Stimulated activated naive CD8-positive, alpha-beta T cell treated with anti-CD3 and anti-CD28 coated beads, Interleukin-15, Interleukin-2, amounts not matched to agents 100 ng/mL and 50 ng/mL, for 24 hours (primary cell): ENCODE results near the gene CASTOR2.
"Not testable (repeated sequence)": the region's sequence is repeated elsewhere in the genome, so short reads cannot be mapped to it uniquely, and the experiment has no call there.

Source experiments
- H3K27ac Mint-ChIP-seq: one replicate; pipeline ENCODE4 v1.8.0; 2021; ENCODE audit warnings: mild to moderate bottlenecking, mixed read lengths
- H3K27me3 Mint-ChIP-seq: one replicate; pipeline ENCODE4 v1.8.0; 2021; ENCODE audit warnings: mixed read lengths
- H3K36me3 Mint-ChIP-seq: one replicate; pipeline ENCODE4 v1.8.0; 2021; ENCODE audit warnings: low read depth, mixed read lengths
- H3K4me1 Mint-ChIP-seq: one replicate; pipeline ENCODE4 v1.8.0; 2021; ENCODE audit warnings: low read depth, mixed read lengths
- H3K4me3 Mint-ChIP-seq: one replicate; pipeline ENCODE4 v1.8.0; 2021; ENCODE audit warnings: mild to moderate bottlenecking, mixed read lengths
- H3K9me3 Mint-ChIP-seq: one replicate; pipeline ENCODE4 v1.8.0; 2021; ENCODE audit warnings: mixed read lengths

The CASTOR2 gene

DNA sequence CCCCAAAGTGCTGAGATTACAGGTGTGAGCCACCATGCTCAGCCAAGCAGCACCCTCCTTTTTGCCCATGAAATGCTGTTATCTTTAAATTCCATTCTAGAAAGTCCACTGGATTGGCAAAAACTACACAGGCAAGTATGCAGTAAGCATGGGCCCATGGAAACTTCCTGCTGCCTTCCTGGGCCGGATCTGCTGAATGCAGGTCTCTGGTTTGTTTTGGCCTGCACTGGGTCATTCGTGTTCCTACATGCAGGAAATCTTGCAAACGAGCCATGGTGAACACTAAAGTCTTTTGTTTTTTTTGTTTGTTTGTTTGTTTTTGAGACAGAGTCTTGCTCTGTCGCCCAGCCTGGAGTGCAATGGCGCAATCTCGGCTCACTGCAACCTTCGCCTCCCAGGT is 7.9 kb downstream of the CASTOR2 start:
- H3K4me1 Mint-ChIP-seq, H3K27ac Mint-ChIP-seq, H3K9me3 Mint-ChIP-seq, H3K36me3 Mint-ChIP-seq, H3K27me3 Mint-ChIP-seq, H3K4me3 Mint-ChIP-seq: not testable (repeated sequence)

DNA sequence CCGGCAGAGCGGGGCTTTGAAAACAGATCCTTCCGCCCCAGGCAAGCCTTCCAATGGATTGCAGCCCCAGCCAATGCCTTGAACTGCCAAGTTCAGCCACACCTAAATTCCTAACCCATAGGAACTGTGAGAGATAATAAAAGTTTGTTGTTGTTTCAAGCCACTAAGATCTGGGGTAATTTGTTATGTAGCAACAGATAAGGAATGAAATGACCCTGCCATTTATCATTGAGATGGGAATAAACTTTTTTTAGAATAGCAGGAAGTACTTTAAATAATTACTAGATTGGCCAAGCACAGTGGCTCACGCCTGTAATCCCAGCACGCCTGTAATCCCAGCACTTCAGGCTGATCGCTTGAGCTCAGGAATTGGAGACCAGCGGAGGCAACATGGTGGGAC is 11.5 kb downstream of the CASTOR2 start:
- not testable (repeated sequence) for H3K36me3 Mint-ChIP-seq, H3K27ac Mint-ChIP-seq, H3K4me3 Mint-ChIP-seq, H3K27me3 Mint-ChIP-seq, H3K4me1 Mint-ChIP-seq, H3K9me3 Mint-ChIP-seq

DNA sequence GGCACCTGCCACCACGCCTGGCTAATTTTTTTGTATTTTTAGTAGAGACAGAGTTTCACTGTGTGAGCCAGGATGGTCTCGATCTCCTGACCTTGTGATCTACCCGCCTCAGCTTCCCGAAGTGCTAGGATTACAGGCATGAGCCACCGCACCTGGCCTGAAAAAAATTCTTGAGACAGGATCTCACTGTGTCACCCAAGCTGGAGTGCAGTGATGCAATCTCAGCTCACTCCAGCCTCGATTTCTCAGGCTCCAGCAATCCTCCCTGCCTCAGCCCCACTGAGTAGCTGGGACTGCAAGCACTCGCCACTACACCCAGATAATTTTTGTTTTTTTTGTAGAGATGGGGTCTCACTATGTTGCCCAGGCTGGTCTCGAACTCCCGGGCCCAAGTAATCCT is 13.0 kb downstream of the CASTOR2 start:
- not testable (repeated sequence) for H3K27ac Mint-ChIP-seq, H3K36me3 Mint-ChIP-seq, H3K27me3 Mint-ChIP-seq, H3K9me3 Mint-ChIP-seq, H3K4me3 Mint-ChIP-seq, H3K4me1 Mint-ChIP-seq

DNA sequence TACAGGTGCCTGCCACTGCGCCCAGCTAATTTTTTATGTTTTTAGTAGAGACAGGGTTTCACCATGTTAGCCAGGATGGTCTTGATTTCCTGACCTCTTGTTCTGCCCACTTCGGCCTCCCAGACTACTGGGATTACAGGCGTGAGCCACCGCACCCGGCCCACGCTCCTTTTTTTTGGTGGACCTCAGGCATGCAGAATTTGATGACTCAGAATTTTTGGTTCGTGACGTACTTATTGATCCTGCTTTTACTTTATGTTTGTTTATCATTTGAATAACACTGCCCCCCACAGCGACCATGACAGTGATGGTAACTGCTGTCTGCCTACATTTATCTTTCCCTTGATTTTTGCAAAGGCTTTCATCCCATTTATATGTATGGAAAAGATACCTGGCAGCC is 23.9 kb downstream of the CASTOR2 start:
- H3K27me3 Mint-ChIP-seq, H3K27ac Mint-ChIP-seq, H3K4me3 Mint-ChIP-seq, H3K4me1 Mint-ChIP-seq, H3K9me3 Mint-ChIP-seq, H3K36me3 Mint-ChIP-seq: not testable (repeated sequence)

DNA sequence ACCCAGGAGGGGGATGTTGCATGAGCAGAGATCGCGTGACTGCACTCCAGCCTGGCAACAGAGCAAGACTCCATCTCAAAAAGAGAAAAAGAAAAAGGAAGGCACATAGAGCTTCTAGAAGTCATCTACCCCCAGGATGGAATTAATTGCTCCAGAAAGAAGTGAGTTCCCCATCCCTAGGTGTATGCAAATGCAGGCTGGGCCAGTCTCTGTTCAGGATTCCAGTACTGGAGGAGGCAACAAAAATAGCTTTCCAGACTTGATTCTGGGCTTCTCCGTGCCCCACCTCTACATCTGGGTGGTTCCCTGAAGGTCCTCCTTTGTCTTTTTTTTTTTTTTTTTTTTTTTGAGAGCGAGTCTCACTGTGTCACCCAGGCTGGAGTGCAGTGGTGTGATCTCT is 28.6 kb downstream of the CASTOR2 start:
- Mint-ChIP-seq H3K36me3 (no peaks in the 10 kb centered on the region), H3K27ac (no peak overlapping the region), H3K27me3 (no peaks in the 10 kb centered on the region), H3K9me3 (no peaks in the 10 kb centered on the region), H3K4me1 (peaks cover 6% of the 10 kb centered on the region), H3K4me3 (no peak overlapping the region)

DNA sequence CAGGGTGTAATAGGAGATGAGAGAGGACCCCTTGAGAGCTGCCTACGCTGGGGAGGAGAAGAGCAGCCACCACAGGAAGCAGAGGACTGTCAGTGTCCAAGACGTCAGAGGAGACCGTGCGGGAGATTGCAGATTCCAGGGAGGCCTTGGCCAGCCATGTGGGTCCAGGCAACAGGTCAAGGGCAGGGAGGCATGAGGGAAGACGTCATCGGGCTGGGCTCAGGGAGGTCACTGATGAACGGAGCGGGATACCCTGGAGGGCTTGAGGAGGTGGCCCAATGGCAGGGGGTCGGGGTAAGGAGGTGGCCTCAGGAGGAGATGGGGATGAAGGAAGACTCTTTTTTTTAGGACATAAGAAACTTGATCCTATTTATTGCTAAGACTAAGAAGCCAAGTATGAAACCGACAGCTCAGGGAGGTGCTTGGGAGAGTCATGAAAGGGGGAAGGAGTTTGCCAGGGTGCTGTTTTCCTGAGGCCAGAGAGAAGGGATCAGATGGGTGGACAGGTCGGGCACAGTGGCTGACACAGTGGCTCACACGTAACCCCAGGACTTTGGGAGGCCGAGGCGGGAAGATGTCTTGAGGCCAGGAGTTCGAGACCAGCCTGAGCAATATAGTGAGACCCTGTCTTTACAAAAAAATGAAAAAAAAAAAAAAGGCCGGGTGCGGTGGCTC is 30.5 kb downstream of the CASTOR2 start:
- H3K9me3 Mint-ChIP-seq, H3K36me3 Mint-ChIP-seq, H3K27me3 Mint-ChIP-seq, H3K4me1 Mint-ChIP-seq, H3K4me3 Mint-ChIP-seq: not testable (repeated sequence)
- H3K27ac Mint-ChIP-seq = peak overlapping the region; percentile 66

DNA sequence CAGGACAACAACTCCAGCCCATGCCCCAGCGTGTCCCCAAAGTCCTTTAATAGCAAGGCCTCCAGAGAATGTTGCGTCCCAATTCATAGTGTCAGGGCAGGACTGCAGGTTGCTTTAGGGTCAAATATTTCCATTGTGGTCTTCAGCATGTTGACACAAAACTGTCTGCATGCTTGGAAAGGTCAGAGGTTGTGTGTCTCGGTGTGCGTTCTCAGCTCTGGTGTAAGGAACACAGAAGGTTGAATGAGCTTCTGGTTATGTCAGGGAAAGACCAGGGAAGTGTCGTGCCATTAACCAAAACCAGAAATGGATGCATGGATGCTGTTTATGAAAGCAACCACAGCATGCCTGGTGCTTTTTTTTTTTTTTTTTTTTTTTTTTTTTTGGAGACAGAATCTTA is 31.9 kb downstream of the CASTOR2 start:
- not testable (repeated sequence) for H3K4me1 Mint-ChIP-seq, H3K9me3 Mint-ChIP-seq, H3K36me3 Mint-ChIP-seq, H3K27ac Mint-ChIP-seq, H3K27me3 Mint-ChIP-seq, H3K4me3 Mint-ChIP-seq

DNA sequence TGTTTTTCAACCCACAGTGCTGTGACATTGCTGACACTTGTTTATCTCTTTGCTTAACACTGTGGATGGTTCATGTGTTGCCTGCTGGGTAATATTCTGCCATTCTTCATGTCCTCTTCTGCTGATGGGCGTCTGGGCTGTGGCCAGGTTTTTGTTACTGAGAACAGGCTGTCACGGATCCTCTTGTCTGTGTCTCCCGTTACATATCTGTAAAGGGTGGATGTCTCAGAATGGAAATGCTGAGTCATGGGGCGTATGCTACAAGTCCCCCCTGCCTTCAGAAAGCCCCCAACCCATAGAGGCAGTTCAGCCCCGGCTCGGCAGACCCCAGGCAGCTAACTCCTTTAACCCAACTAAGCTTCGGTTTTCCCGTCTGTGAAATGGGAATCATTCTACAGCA is 33.3 kb downstream of the CASTOR2 start:
- not testable (repeated sequence) for H3K4me1 Mint-ChIP-seq, H3K27me3 Mint-ChIP-seq, H3K36me3 Mint-ChIP-seq, H3K9me3 Mint-ChIP-seq, H3K27ac Mint-ChIP-seq, H3K4me3 Mint-ChIP-seq

DNA sequence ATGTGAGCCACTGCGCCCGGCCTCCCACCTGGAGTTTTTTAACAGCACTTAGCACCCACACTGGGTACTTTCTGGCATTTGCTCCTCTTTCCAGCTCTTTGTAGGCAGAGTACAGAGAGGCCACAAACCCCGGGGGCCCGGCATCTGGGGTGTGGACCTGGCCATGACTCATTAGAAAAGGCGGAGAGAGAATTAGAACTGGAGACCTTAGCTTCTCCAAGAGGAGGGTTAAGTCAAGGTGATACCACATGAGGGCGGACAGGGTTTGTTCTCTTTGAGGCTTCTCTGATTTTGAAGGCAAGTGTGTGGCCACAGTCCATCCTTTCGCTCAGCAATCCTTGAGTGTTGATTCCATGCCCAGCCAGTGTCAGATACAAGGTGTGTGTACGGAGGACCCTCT is 36.9 kb downstream of the CASTOR2 start:
- H3K4me1 Mint-ChIP-seq, H3K27ac Mint-ChIP-seq, H3K4me3 Mint-ChIP-seq, H3K36me3 Mint-ChIP-seq, H3K27me3 Mint-ChIP-seq, H3K9me3 Mint-ChIP-seq: not testable (repeated sequence)

DNA sequence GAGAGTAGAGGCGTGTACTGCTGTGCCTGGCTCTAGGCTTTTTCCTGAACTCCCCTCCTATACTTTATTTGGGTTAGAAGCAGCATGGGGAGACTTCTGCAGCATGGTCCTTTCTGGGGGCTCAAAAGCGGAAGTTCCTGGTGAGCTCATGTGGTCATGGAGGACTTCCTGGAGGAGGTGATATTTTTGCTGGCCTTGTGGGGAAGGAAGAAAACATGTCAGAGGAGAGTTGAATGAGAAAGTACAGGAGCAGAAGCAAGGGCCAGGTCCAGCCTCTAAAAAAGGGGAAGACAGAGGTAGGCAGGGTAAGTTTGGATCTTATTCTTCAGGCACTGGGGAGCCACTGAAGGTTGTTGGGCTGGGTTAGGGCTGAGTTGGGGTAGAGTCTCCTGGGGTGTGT is 45.5 kb downstream of the CASTOR2 start:
- H3K27me3 Mint-ChIP-seq = no peaks in the 10 kb centered on the region
- no peaks in the 10 kb centered on the region for H3K9me3 Mint-ChIP-seq
- H3K4me3 Mint-ChIP-seq = no peak overlapping the region
- no peak overlapping the region for H3K27ac Mint-ChIP-seq
- H3K36me3 Mint-ChIP-seq = no peaks in the 10 kb centered on the region
- no peaks in the 10 kb centered on the region for H3K4me1 Mint-ChIP-seq

DNA sequence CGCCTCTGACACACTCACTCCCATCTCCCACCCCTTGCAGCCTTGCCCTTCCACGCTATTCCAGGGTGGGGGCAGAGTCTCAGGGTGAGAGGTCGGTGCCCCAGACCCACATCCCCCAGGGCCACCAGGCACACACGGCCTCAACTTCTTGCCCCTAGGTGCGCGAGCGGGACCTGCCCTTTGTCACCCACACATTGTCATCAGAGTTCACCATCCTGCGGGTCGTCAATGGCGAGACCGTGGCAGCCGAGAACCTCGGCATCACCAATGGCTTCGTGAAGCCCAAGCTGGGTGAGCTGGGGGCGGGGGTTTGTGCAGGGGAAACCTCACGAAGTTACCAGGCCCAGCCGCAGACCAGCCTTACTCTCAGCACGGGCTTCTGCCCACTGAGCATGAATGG is 53.3 kb downstream of the CASTOR2 start:
- Mint-ChIP-seq H3K36me3 (no peaks in the 10 kb centered on the region), H3K4me1 (no peaks in the 10 kb centered on the region), H3K27ac (no peak overlapping the region), H3K27me3 (no peaks in the 10 kb centered on the region), H3K9me3 (no peaks in the 10 kb centered on the region), H3K4me3 (no peak overlapping the region)

DNA sequence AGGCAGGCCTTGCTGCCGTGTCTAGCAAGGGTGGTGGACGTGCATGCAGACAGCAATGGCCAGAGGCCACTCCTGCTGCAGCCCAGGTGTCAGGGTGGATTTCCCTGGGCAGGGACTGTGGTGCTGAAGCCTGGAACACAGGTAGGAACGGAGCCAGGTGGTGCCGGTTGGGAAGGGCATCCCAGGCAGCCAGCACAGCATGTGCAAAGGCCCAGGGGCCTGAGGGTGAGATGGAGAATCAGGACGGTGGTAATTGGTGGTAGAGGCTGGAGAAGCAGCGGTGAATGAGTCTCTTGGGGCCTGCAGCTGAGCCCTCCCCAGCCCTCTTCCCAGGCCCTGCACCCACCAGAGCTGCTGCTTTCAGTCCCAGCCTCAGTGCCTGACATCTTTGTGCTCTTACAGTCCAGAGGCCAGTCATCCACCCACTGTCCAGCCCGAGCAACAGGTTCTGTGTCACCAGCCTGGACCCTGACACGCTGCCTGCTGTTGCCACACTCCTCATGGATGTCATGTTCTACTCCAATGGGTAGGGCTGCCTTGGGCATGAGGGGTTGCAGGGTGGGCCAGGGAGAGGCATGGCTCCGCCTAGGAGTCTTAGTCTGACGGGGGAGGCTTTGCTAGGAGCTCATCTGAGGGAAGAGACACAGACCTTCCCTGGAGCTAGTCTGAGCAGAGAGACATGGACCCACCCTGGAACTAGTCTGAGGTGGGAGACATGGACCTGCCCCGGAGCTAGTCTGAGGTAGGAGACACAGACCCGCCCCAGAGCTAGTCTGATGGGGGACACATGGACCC is 54.3 kb downstream of the CASTOR2 start:
- Mint-ChIP-seq H3K9me3 (no peaks in the 10 kb centered on the region), H3K27ac (no peak overlapping the region), H3K4me1 (no peaks in the 10 kb centered on the region), H3K27me3 (no peaks in the 10 kb centered on the region), H3K4me3 (no peak overlapping the region), H3K36me3 (no peaks in the 10 kb centered on the region)

DNA sequence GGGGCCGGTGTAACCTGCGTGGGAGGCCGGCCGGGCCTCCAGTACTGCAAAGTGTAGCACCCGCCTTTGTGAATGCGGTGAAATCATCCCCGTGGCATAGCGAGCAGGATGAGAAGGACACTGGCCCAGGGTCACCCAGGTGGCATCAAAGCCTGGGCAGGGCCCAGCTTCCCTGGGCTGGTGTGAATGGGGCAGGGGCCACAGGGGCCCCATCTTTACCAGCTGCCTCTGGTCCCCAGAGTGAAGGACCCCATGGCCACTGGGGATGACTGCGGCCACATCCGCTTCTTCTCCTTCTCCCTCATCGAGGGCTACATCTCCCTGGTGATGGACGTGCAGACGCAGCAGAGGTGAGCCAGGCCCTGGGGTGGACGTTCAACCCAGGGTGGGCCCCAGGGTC is 55.3 kb downstream of the CASTOR2 start:
- Mint-ChIP-seq H3K4me1 (no peaks in the 10 kb centered on the region), H3K9me3 (no peaks in the 10 kb centered on the region), H3K27me3 (no peaks in the 10 kb centered on the region), H3K36me3 (no peaks in the 10 kb centered on the region), H3K27ac (no peak overlapping the region), H3K4me3 (no peak overlapping the region)

DNA sequence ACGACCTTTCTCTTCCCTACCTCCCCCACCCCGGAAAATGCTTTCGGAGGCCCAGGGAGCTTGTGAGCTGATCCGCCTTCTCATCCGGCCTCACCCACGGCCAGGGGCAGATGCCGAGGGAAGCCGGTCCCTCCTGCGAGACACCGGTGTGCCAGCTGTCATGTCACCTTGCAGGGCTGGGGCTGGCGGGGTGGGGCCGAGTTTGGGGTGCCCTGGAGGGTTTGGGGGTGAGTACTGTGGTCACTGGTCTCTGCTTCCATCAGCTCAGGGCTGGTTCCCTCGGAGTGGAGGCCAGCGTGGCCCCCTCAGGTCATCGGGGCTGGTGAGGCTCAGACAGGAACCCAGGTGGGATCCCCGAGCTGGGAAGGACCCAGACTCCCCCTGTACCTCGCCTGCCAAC is 60.4 kb downstream of the CASTOR2 start:
- H3K27ac Mint-ChIP-seq = no peak overlapping the region
- no peaks in the 10 kb centered on the region for H3K27me3 Mint-ChIP-seq

DNA sequence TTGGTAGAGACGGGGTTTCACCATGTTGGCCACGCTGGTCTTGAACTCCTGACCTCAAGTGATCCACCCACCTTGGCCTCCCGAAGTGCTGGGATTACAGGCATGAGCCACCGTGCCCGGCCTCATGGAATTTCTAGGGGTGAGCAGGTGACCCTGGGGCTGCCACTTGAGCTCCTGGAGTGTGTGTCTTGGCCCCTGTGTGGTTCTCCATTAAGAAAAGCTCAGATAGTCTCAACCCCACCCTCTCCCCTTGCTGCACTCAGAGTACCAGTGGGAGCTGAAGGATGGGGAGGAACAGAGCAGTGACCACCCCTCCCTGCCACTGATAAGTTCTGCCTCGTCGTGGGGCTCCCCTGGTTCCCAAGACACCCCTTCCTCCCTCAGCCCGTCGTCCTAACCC is 63.8 kb downstream of the CASTOR2 start:
- H3K4me3 Mint-ChIP-seq = no peak overlapping the region
- H3K4me1 Mint-ChIP-seq = no peaks in the 10 kb centered on the region
- no peaks in the 10 kb centered on the region for H3K9me3 Mint-ChIP-seq
- H3K27ac Mint-ChIP-seq = no peak overlapping the region
- no peaks in the 10 kb centered on the region for H3K36me3 Mint-ChIP-seq
- no peaks in the 10 kb centered on the region for H3K27me3 Mint-ChIP-seq

More for the DNA sequence above, 60.4 kb downstream of the CASTOR2 start:
- no peak overlapping the region for H3K4me3 Mint-ChIP-seq
- no peaks in the 10 kb centered on the region for H3K36me3 Mint-ChIP-seq
- no peaks in the 10 kb centered on the region for H3K4me1 Mint-ChIP-seq
- H3K9me3 Mint-ChIP-seq = no peaks in the 10 kb centered on the region

DNA sequence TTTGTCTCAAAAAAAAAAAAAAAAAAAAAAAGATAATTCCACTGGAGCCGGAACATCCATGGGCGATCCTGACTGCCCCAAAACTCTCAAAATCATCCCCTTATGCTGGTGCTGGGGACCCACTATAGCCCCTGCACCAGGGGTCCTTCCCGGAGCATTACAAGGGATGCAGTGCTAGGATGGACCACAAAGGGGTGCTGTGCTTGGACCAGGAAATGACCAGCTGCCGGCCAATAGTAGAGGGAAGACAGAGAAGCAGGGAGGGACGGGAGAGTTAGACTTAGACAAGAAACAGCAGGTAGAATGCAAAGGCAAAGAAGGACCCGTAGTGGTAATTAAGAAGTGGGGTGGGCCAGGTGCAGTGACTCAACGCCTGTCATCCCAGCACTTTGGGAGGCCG is 68.6 kb downstream of the CASTOR2 start:
- no peaks in the 10 kb centered on the region for H3K9me3 Mint-ChIP-seq
- H3K27me3 Mint-ChIP-seq = no peaks in the 10 kb centered on the region
- no peak overlapping the region for H3K27ac Mint-ChIP-seq
- no peak overlapping the region for H3K4me3 Mint-ChIP-seq
- no peaks in the 10 kb centered on the region for H3K36me3 Mint-ChIP-seq
- H3K4me1 Mint-ChIP-seq = no peaks in the 10 kb centered on the region
